Breast epithelium (tissue), 4 donors: ENCODE results near the gene RARA. TPM values are rescaled to one million over a fixed set of nuclear protein-coding genes. Genes with fewer than 3 reads are reported as not detected.
A peak's percentile ranks its signal among the peaks of the same experiment; 100 is the strongest.

Experiments
- DNase-seq, 2 donors: peaks; one replicate each; pipeline ENCODE4 v3.0.0-alpha.2; 2019; ENCODE audit warnings: low spot score in 2 of 2
- H3K27ac ChIP-seq, 2 donors: fragments of 200-600 bp; sonication (generic) in 1 of 2; one replicate each; pipeline ENCODE4 v1.5.1; 2016 to 2019; ENCODE audit warnings: mild to moderate bottlenecking in 1 of 2
- H3K27me3 ChIP-seq, 2 donors: fragments of 200-600 bp; sonication (generic) in 1 of 2; one replicate each; pipeline versions ENCODE4 v1.5.1 to v1.6.0; 2017 to 2019; ENCODE audit warnings: control low read depth in 1 of 2, mild to moderate bottlenecking in 1 of 2
- H3K36me3 ChIP-seq: fragments of 200-600 bp; one replicate; pipeline ENCODE4 v1.5.1; 2019
- H3K4me1 ChIP-seq, 2 donors: fragments of 200-600 bp; sonication (generic); one replicate each; pipeline ENCODE4 v1.5.1; 2016 to 2019; ENCODE audit warnings: control low read depth in 1 of 2
- H3K4me3 ChIP-seq, 3 donors: fragments of 200-600 bp; sonication (generic); 1 replicate in 2 of 3; 2 replicates in 1 of 3; pipeline ENCODE4 v1.5.1; 2016 to 2019; ENCODE audit warnings: mild to moderate bottlenecking in 3 of 3, moderate library complexity in 2 of 3
- H3K9me3 ChIP-seq, 2 donors: fragments of 200-600 bp; sonication (generic) in 1 of 2; one replicate each; pipeline ENCODE4 v1.5.1; 2016 to 2019; ENCODE audit warnings: control low read depth in 1 of 2
- CTCF ChIP-seq, 3 donors: fragments of 450-650 bp; IDR thresholded peaks; one replicate each; pipeline ENCODE4 v1.5.1; 2016 to 2017; ENCODE audit warnings: antibody characterized with exemption in 3 of 3, mild to moderate bottlenecking in 3 of 3, moderate library complexity in 3 of 3
- POLR2A ChIP-seq: fragments of 450-650 bp; IDR thresholded peaks from one replicate; pipeline ENCODE4 v1.6.1; 2016; ENCODE audit warnings: antibody characterized with exemption, mild to moderate bottlenecking, moderate library complexity
- POLR2AphosphoS5 ChIP-seq, 3 donors: sonication (generic); formaldehyde crosslinking; IDR thresholded peaks; one replicate each; pipeline ENCODE4 v1.6.1; 2017; ENCODE audit warnings: antibody characterized with exemption in 3 of 3
- intact Hi-C: fragments of 100-400 bp; cut with DNase I; formaldehyde crosslinking; loops from one replicate; pipeline ENCODE4 v1.15.1; 2023; ENCODE audit warnings: low total_unique reads
- total RNA-seq, 3 donors: library from RNA; depleted of rRNA; stranded (reverse); fragments of >200 nt; gene quantifications; one replicate each; pipeline ENCODE4 v1.1.0, GENCODE V29; 2016

RARA gene
- total RNA-seq, 3 donors from 2014 or later: 14.2 to 31.2 (median 25.2) TPM

DNA sequence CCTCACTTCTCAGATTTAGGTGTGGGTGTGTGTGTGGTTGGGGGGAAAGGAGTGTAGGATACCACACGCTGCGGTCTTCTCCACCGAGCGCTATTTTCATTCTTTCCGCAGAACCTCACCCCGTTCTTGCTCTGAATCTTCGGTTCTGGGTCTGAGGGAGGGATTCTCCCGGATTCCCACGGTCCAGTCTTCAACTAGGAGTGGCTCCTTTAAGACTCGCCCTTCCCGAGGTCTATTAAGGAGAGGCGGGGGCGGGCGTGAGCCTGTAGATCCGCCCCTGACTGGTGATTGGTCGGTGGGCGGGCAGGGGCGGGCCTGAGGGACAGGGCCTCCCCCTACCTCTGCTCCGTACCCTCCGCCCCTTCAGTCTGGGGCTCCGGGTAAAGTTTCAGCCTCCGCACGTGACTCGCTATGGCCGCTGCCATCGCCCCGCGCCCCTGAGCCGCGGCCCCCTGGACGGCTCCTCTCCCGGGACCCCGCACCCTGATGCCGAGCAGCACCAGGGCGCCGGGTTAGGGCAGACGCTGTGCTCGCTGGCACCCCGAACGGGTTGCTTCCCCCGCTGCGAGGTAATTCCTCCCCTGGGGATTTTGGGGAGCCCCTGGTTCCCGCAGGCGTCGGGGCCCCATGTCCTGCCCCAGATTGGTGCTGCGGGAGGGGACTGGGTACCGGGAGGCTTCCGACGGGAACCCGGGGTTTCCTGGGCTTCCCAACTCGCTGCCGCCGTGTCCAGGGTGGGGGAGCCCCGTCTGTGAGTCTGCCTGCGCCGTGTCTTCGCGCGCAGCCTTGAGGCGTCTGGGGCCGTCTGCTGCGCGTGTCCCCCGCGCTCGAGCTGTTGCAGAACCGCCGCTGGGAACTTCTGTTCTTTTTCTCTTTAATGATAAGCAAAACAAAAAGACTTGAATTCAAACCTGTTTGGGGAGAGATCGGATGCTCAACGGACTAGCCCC lies 9.2 kb downstream of the RARA start:
- Histone ChIP-seq H3K4me3 (peak overlapping the region; percentile 86 to 96 (median 91)), H3K4me1 (peaks cover 31 to 61% of the 10 kb centered on the region in 2 donors), H3K36me3 (no peaks in the 10 kb centered on the region), H3K9me3 (no peaks in the 10 kb centered on the region), H3K27ac (peak overlapping the region; percentile 94 to 97), H3K27me3 (no peaks in the 10 kb centered on the region)
- intact Hi-C loops: no loop called here
- DNase-seq: peak; percentile 95 to 98
- TF ChIP-seq POLR2A: peak; percentile 67
- peak in 2 of 3 donors; percentile 8 to 9 for TF ChIP-seq CTCF (IDR thresholded peaks at IDR 0.05)
- peak in 2 of 3 donors; percentile 78 to 86 for TF ChIP-seq POLR2AphosphoS5 (IDR thresholded peaks at IDR 0.05)

DNA sequence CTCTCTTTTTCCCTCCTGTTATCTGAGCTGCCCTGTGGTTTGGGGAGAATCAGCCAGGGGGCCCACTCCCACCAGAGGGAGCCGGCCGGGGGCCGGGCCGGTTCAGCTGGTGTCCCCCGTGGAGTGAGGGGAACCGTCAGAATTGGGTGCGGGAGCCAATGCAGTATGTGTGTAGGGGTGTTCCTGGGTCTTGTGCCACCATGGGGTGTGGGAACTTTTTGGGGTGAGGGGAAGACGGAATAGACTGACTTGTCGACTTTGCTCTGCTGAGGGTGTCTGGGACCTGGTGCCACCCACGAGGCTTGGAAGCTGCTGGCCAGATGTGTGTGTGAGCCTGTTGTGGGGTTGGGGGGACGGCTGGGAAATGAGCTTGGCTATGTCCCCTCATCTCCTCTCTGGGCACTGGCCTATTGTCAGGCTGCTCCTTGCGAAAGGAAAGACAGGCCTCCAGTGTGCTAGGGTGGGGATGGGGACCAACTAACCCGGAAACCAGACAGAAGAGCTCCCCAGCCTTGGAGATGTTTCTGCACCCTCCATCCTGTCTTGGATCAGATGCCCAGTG lies 9.9 kb downstream of the RARA start:
- no peaks in the 10 kb centered on the region for H3K9me3 ChIP-seq
- H3K36me3 ChIP-seq: no peaks in the 10 kb centered on the region
- no peak for TF ChIP-seq POLR2AphosphoS5 (IDR thresholded peaks at IDR 0.05)
- no peak for TF ChIP-seq POLR2A
- TF ChIP-seq CTCF (IDR thresholded peaks at IDR 0.05): no peak
- H3K4me3 ChIP-seq: peak overlapping the region; percentile 86 to 96 (median 91)
- no peak for DNase-seq
- H3K27ac ChIP-seq: peak overlapping the region; percentile 94 to 97
- intact Hi-C loops: no loop called here
- H3K27me3 ChIP-seq: no peaks in the 10 kb centered on the region
- peaks cover 34 to 62% of the 10 kb centered on the region in 2 donors for H3K4me1 ChIP-seq

DNA sequence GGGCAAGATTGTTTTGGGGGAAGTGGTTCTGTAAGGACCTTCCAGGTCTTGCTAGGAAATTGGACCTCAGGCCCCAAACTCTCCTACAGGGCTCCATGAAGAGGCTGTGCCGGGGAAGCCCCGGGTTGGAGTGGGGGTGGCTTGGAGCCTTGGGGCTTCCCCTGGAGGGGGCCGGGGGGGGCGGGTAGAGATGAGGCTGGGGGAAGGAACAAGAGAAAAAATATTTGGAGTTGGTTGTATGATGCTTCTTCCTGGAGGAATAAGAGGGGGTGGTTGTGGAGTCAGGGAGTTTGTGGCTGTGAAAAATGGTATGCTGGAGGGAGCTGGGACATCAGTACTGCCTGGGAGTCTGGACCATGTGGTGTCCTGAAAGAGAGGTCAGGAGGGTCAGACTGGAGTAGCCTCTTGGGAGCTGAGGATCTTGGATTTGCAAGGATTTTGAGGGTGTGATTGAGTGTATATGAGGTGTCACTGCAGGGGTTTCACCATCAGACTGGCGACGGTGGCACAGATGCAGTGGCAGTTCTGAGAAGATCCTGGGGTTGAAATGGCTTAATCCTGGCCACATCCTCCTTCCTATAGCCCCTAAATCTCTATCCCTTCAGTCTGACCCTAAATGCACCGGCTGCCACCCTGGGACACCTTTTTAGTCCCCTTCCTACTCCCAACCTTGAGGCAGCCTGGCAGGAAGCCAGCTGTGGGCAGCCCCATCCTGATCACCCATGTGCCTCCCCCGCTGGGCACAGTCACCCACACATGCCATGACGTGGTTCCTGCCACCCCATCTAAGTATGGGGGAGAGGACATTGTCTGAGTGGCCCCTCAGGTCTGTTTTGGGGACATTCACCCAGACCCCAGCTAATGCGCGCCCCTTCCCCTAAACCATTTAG lies 10.9 kb downstream of the RARA start:
- H3K27me3 ChIP-seq: no peaks in the 10 kb centered on the region
- TF ChIP-seq POLR2A (no peak), POLR2AphosphoS5 (IDR thresholded peaks at IDR 0.05) (peak in 1 of 3 donors; percentile 18)
- no peaks in the 10 kb centered on the region for H3K36me3 ChIP-seq
- peaks cover 38 to 63% of the 10 kb centered on the region in 2 donors for H3K4me1 ChIP-seq
- peak overlapping the region; percentile 94 to 97 for H3K27ac ChIP-seq
- intact Hi-C loops: no loop called here
- peak overlapping the region; percentile 86 to 96 (median 91) for H3K4me3 ChIP-seq
- DNase-seq: peak in 1 of 2 donors; percentile 53
- H3K9me3 ChIP-seq: no peaks in the 10 kb centered on the region

DNA sequence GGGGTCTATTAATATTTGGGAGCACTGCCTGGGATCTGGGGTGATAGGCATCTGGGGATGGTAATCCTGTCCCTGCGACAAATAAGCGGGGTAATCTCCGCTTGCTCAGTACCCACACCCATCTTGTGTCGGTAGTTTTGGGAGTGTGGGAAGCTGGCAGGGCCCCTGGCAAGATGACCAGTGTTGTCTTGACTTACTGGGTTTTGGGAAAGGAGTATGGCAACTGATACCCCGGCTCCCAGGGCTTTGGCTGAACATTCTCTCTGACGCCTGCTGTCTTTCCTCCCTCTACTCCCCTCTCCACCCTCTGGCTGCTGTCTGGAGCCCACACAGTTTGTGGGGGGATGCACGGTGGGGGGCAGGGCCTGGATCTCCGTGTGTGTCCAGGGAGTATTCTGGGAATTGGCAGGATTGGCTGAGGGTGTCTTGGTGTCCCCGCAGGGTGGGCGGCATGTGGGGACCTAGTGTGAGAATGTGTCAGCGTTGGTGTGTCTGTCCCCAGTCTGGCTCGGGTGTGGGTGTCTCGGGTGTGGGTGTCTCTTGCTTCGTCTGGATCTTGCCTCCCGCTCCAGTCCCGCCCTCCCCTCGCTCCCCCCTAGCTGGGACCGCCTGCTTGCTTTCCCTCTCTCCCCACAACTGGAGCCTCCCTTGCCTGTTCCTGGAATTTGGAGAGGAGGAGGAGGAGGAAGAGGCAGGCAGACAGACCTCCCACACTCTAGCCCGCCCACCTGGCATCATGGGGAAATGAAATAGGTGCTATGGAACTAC lies 12.0 kb downstream of the RARA start:
- H3K27me3 ChIP-seq: no peaks in the 10 kb centered on the region
- TF ChIP-seq POLR2AphosphoS5 (IDR thresholded peaks at IDR 0.05): no peak
- no peak for TF ChIP-seq CTCF (IDR thresholded peaks at IDR 0.05)
- no peak for TF ChIP-seq POLR2A
- peak overlapping the region; percentile 36 to 96 (median 86) for H3K4me3 ChIP-seq
- H3K9me3 ChIP-seq: no peaks in the 10 kb centered on the region
- intact Hi-C loops: no loop called here
- peak overlapping the region; percentile 94 to 97 for H3K27ac ChIP-seq
- DNase-seq: peak in 1 of 2 donors; percentile 44
- H3K4me1 ChIP-seq: peaks cover 40 to 64% of the 10 kb centered on the region in 2 donors
- H3K36me3 ChIP-seq: no peaks in the 10 kb centered on the region
